Osteocyte (in vitro differentiated cells): ENCODE data around the gene FAM118A. TPM values are rescaled to one million over a fixed set of nuclear protein-coding genes. Genes with fewer than 3 reads are reported as not detected.

ENCODE experiments used
- DNase-seq: peaks from one replicate; pipeline ENCODE4 v3.0.0; 2021; ENCODE audit warnings: mixed read lengths; ENCODE audit not compliant: unreplicated experiment; ENCODE audit errors: extremely low spot score
- H3K27ac Mint-ChIP-seq: one replicate; pipeline ENCODE4 v1.8.0; 2021; ENCODE audit warnings: mild to moderate bottlenecking, mixed read lengths; ENCODE audit not compliant: unreplicated experiment
- H3K27me3 Mint-ChIP-seq: one replicate; pipeline ENCODE4 v1.8.0; 2021; ENCODE audit warnings: mixed read lengths; ENCODE audit not compliant: unreplicated experiment
- H3K36me3 Mint-ChIP-seq: one replicate; pipeline ENCODE4 v1.8.0; 2021; ENCODE audit warnings: mixed read lengths; ENCODE audit not compliant: unreplicated experiment
- H3K4me1 Mint-ChIP-seq: one replicate; pipeline ENCODE4 v1.8.0; 2021; ENCODE audit warnings: mixed read lengths; ENCODE audit not compliant: unreplicated experiment
- H3K4me3 Mint-ChIP-seq: one replicate; pipeline ENCODE4 v1.8.0; 2021; ENCODE audit warnings: mild to moderate bottlenecking, moderate library complexity, mixed read lengths; ENCODE audit not compliant: unreplicated experiment
- H3K9me3 Mint-ChIP-seq: one replicate; pipeline ENCODE4 v1.8.0; 2021; ENCODE audit warnings: mixed read lengths; ENCODE audit not compliant: unreplicated experiment
- total RNA-seq: library from RNA; stranded (reverse); gene quantifications from 2 replicates; pipeline ENCODE4 v1.2.1, GENCODE V29; 2021
- TF ChIP-seq, protein P1 (sequence below): fragments of 200-600 bp; sonication (generic); IDR thresholded peaks from 2 replicates; pipeline ENCODE4 v1.5.0; 2021; ENCODE audit warnings: antibody characterized with exemption, mild to moderate bottlenecking, moderate library complexity

FAM118A gene
- total RNA-seq, 1 donor from 2014 or later: 110 TPM

DNA sequence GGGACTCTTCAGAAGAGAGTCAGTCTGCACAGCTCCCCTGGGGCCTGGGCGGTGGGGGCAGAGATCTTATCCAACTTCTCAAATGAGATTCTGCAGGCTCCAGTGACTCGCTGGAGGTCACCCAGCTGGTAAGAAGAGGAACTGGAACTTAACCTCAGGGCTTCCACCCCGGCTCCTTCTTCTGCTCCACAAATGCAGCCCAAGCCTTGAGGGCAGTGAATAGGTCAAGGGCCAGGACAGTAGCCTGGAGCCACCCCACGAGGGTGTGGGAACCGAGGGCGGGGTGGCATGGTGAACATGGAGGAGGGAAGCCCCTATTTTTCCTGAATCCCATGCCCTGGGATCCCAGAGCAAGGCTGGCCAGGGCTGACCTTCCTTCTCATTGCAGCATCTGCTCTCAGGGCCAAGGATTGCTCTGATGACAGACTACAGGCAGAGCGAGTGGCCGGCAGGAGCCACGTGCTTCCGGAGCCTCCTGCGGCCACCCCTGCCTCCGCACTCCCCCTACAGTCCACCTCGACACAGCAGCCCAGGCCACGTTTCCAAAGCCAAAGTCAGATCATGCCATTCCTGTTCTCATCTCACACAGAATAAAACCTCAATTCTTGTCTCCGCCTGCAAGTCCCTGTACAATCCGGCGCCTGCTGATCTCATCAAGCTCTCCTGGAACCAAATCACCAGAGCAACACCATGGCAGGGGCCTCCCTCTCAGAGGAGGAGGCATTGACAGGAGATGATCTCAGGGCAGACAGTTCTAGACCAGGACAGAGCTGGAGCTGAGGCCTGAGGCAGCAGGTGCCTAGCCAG lies 46.1 kb upstream of the FAM118A start:
- H3K27me3 Mint-ChIP-seq: no peaks in the 10 kb centered on the region

DNA sequence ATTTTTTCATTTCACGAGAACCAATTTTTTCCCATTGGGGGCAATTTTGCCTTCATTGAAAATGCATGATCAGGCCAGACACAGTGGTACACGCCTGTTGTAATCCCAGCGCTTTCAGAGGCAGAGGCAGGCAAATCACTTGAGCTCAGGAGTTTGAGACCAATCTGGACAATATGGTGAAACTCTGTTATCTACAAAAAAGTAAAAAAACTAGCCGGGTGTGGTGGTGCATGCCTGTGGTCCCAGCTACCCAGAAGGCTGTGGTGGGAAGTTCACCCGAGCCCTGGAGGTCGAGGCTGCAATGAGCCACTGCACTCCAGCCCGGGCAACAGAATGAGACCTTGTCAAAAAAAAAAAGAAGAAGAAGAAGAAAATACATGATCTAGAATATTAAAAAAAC lies 44.2 kb upstream of the FAM118A start:
- peaks cover 23% of the 10 kb centered on the region for H3K4me1 Mint-ChIP-seq
- no peak overlapping the region for H3K27ac Mint-ChIP-seq
- no peaks in the 10 kb centered on the region for H3K27me3 Mint-ChIP-seq
- no peaks in the 10 kb centered on the region for H3K9me3 Mint-ChIP-seq
- H3K4me3 Mint-ChIP-seq: no peak overlapping the region
- no peaks in the 10 kb centered on the region for H3K36me3 Mint-ChIP-seq
- DNase-seq: no peak
- TF ChIP-seq, protein P1, sequence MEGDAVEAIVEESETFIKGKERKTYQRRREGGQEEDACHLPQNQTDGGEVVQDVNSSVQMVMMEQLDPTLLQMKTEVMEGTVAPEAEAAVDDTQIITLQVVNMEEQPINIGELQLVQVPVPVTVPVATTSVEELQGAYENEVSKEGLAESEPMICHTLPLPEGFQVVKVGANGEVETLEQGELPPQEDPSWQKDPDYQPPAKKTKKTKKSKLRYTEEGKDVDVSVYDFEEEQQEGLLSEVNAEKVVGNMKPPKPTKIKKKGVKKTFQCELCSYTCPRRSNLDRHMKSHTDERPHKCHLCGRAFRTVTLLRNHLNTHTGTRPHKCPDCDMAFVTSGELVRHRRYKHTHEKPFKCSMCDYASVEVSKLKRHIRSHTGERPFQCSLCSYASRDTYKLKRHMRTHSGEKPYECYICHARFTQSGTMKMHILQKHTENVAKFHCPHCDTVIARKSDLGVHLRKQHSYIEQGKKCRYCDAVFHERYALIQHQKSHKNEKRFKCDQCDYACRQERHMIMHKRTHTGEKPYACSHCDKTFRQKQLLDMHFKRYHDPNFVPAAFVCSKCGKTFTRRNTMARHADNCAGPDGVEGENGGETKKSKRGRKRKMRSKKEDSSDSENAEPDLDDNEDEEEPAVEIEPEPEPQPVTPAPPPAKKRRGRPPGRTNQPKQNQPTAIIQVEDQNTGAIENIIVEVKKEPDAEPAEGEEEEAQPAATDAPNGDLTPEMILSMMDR: no peak

More for the DNA sequence above, 46.1 kb upstream of the FAM118A start:
- Mint-ChIP-seq H3K4me1 (peaks cover 11% of the 10 kb centered on the region), H3K27ac (peak overlapping the region; percentile 3), H3K9me3 (no peaks in the 10 kb centered on the region), H3K36me3 (no peaks in the 10 kb centered on the region), H3K4me3 (no peak overlapping the region)
- TF ChIP-seq, protein P1: peak; percentile 82
- DNase-seq: no peak

DNA sequence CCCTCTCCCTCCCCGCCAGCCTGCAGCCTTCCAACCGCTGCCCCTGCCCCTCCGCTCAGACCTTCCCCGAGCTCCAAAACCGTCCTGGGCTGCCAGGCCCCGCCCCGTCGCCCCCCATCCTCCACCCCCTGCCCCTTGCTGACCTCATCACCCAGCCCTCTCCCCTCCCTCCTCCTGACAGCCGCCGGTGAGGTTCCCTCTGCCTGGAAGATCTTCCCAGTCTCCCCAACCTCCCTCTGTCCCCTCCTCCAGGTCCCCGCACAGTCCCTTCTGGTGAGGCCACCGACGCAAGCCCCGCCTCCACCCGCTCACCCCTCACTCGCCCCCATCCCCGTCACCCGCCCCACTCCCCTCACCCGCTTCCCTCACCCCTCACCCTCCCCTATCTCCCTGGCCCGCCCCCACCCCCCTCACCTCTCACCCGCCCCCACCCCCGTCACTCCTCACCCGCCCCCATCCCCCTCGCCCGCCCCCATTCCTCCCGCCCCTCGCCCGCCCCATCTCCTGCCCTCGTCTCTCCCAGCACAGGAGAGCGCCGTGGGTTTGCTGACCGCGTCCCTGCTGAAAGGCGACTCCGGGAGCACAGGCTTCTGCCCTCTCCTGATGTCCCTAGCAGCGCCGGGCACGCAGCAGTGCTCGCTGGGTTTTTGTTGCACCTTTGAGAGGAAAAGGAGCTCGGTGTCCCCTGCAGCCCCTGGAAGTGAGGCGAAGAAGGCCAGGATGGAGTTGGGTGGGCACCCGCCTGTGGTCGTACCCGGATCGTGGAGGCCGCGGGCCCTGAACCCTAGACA lies 41.4 kb upstream of the FAM118A start:
- TF ChIP-seq, protein P1: no peak
- H3K9me3 Mint-ChIP-seq: no peaks in the 10 kb centered on the region
- H3K27ac Mint-ChIP-seq: no peak overlapping the region
- no peaks in the 10 kb centered on the region for H3K27me3 Mint-ChIP-seq
- peaks cover 27% of the 10 kb centered on the region for H3K4me1 Mint-ChIP-seq
- peak overlapping the region; percentile 81 for H3K4me3 Mint-ChIP-seq
- no peak for DNase-seq
- no peaks in the 10 kb centered on the region for H3K36me3 Mint-ChIP-seq

DNA sequence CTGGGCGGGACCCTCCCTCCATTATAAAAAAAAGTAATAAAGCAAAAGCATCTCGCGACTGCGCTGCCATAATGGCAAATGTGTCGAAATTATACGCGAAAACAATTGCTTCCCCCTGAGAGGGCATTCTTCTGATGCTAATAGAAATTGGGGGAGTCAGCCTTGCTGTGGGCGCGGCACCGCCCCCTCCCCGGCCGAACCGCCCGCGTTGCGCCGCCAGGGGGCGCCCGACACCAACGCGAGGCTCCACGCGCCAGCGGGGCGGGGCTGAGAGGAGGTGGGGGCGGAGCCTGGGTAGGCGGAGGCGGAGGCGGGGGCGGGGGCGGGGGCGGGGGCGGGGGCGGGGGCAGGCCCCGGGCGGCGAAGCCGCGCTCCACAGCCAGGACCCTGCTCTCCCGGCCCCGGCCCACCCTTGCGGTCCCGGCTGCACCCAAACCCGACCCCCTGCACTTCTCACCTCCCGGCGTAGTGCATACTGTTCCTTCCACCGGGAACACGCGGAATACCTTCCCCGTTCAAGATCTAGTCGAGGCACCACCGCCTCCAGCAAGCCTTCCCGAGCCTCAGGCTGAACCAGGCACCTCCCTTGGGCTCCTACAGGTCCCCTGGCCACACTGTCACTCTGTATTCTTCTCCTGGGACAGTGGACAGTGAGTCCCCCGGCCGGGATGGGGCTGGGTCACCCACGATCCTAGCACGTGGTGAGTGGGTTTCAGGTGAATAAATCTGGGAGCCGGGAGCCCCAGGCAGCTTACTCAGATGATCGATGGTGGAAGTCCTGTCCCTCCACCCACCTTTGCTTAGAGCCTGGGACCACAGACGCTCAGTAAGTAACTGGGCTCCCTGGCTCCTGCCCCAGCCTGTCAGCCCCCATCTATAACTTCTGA lies 40.5 kb upstream of the FAM118A start:
- TF ChIP-seq, protein P1: peak; percentile 96
- no peaks in the 10 kb centered on the region for H3K9me3 Mint-ChIP-seq
- H3K27ac Mint-ChIP-seq: no peak overlapping the region
- peak overlapping the region; percentile 81 for H3K4me3 Mint-ChIP-seq
- H3K4me1 Mint-ChIP-seq: peaks cover 19% of the 10 kb centered on the region
- peak; percentile 94 for DNase-seq
- H3K27me3 Mint-ChIP-seq: no peaks in the 10 kb centered on the region
- no peaks in the 10 kb centered on the region for H3K36me3 Mint-ChIP-seq
